ENCODE data around the gene MAP3K9.

- TF ChIP-seq CTCF (IDR thresholded peaks at IDR 0.05) (no peak), POLR2A (IDR thresholded peaks at IDR 0.05) (no peak)
These were observed 7.5 kb downstream of the MAP3K9 start for GRCh38 chr14:70801836-70802235.

Data from lower leg skin (tissue), 3 donors.